Lung (tissue), 12 donors: Measurements from ENCODE around the gene FCN1. TPM values are rescaled to one million over a fixed set of nuclear protein-coding genes. Genes with fewer than 3 reads are reported as not detected.
A peak's percentile ranks its signal among the peaks of the same experiment; 100 is the strongest.

Experiments
- ATAC-seq: fragments of 200-7000 bp; cut with Tn5 transposase; one replicate; pipeline ENCODE4 v1.9.1; 2020; ENCODE audit warnings: moderate number of reproducible peaks; ENCODE audit not compliant: insufficient read depth, low FRiP score
- DNase-seq, 3 donors: peaks; one replicate each; pipeline ENCODE4 v3.0.0-alpha.2; 2013 to 2017
- H3K27ac ChIP-seq, 2 donors: one replicate each; pipeline ENCODE4 v1.5.1; 2013; ENCODE audit warnings: mild to moderate bottlenecking in 2 of 2, moderate library complexity in 2 of 2, control low read depth in 1 of 2, inconsistent platforms in 1 of 2, low read depth in 1 of 2, low read length in 1 of 2
- H3K27me3 ChIP-seq, 3 donors: one replicate each; pipeline ENCODE4 v1.5.1; 2013; ENCODE audit warnings: low read length in 2 of 3; ENCODE audit not compliant: control insufficient read depth in 3 of 3, insufficient read depth in 3 of 3
- H3K36me3 ChIP-seq, 4 donors: one replicate each; pipeline ENCODE4 v1.5.1; 2013; ENCODE audit warnings: low read length in 4 of 4, mild to moderate bottlenecking in 1 of 4, moderate library complexity in 1 of 4; ENCODE audit not compliant: control insufficient read depth in 4 of 4, insufficient read depth in 4 of 4
- H3K4me1 ChIP-seq, 5 donors: one replicate each; pipeline ENCODE4 v1.5.1; 2013; ENCODE audit warnings: low read length in 5 of 5, mild to moderate bottlenecking in 2 of 5, moderate library complexity in 1 of 5; ENCODE audit not compliant: control insufficient read depth in 5 of 5, insufficient read depth in 5 of 5
- H3K4me3 ChIP-seq: one replicate; pipeline ENCODE4 v1.5.1; 2013; ENCODE audit warnings: mild to moderate bottlenecking, control low read depth, moderate library complexity
- H3K9ac ChIP-seq, 2 donors: one replicate each; pipeline ENCODE4 v1.5.1; 2013; ENCODE audit warnings: low read length in 2 of 2, control low read depth in 1 of 2; ENCODE audit not compliant: insufficient read depth in 1 of 2
- H3K9me3 ChIP-seq, 4 donors: one replicate each; pipeline ENCODE4 v1.5.1; 2013; ENCODE audit warnings: low read length in 3 of 4, mild to moderate bottlenecking in 1 of 4, moderate library complexity in 1 of 4; ENCODE audit not compliant: control insufficient read depth in 4 of 4, insufficient read depth in 3 of 4
- WGBS, 2 donors: extraction: QIAGEN DNeasy Blood & Tissue Kit; methylation state at CpG; one replicate each; pipeline ENCODE4 v1.1.7; 2013; 5-methylcytosine and 5-hydroxymethylcytosine counted together
- polyA plus RNA-seq, 2 donors: library from polyadenylated mRNA; stranded (reverse); fragments of 200-250 nt; gene quantifications; one replicate each; pipeline ENCODE4 v1.2.1, GENCODE V29; 2013
- total RNA-seq, 2 donors: library from RNA; depleted of rRNA in 1 of 2; stranded (reverse); fragments of >200 nt in 1 of 2; gene quantifications; one replicate each; pipeline ENCODE4 v1.2.1, GENCODE V29; 2014 to 2021
- TF ChIP-seq, protein P1 (sequence below): IDR thresholded peaks from 2 replicates; pipeline ENCODE4 v1.5.1; 2012; ENCODE audit warnings: mild to moderate bottlenecking; ENCODE audit errors: control extremely low read depth, extremely low read depth
- donor health status: control.
- donor health status: control.
- donor health status: Bipolar disorder and iron deficiency.
- donor health status: healthy.
- donor health status: DM: yes; HTN: yes; CAD: no.

Gene FCN1
- total and polyA plus RNA-seq, 4 donors: 18.7 to 149 (median 48.2) TPM

DNA sequence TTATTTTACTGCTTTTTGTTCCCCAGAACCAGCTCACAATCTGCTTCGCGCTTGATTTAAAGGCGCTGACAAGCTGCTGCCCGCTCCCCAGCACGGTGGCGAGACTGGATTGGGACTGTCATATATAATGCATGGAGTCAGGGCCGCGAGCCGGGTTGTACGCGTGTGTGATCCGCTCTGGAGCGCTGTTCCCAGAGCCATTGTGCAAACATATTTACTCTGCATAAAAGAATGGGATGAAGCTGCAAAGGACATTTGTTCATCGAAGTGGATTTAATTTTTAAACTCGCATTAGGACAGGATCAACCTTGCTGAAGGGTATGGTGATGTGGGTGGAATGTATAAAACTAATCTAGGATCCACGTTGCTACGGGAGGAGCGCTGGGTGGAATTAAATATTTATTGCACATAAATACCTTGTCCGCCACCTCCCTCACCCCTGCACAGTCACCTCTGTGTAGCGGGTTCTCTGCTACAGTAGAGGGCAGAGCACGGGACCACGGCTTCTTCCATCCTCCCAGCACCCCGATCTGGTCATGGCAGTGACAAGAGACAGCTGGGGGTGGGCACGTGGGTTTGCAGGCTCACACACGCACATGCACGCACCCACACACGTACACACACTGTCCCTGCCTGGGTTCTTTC, 18.1 kb upstream of the FCN1 start:
- H3K9ac ChIP-seq: no peak overlapping the region
- DNase-seq: peak in 2 of 3 donors; percentile 27 to 41
- WGBS, 2 donors: 84 to 88% methylated on average over 27 of the region's 27 CpGs

DNA sequence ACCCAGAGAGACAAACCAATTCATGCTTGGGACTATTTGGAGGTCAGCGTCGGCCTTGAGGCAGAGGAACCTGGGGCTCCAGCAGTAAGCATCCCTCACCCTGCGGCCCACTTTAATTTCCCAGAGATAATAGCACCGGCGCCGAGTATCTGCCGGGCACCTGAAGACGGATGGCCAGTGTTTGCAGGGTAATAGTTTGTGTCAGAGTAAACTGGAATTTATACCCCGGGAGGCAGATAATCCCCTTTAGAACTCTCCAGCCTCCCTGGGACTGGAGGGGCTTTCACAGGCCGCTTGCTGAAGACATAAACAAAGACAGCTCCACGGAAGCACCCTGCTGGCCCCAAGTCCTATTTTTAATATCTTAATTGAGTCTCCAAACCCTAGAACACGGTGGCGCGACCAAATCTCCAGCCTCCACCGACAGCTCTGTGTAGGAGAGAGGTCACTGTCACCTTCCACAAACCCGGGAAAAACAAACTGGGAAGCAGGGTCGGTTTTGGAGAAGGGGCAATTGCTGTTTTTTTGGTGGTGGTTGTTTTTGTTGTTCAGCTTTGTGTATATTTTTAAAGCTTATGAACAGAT, 17.4 kb upstream of the FCN1 start:
- WGBS, 2 donors: 63 to 73% methylated on average over 17 of the region's 17 CpGs

More for the DNA sequence above, 18.1 kb upstream of the FCN1 start:
- H3K27ac ChIP-seq: no peak overlapping the region
- ATAC-seq: no peak
- H3K9me3 ChIP-seq: no peaks in the 10 kb centered on the region
- peaks cover 0 to 5% (median 0%) of the 10 kb centered on the region in 5 donors for H3K4me1 ChIP-seq
- H3K27me3 ChIP-seq: peaks cover 0 to 16% (median 0%) of the 10 kb centered on the region in 3 donors
- TF ChIP-seq, protein P1, sequence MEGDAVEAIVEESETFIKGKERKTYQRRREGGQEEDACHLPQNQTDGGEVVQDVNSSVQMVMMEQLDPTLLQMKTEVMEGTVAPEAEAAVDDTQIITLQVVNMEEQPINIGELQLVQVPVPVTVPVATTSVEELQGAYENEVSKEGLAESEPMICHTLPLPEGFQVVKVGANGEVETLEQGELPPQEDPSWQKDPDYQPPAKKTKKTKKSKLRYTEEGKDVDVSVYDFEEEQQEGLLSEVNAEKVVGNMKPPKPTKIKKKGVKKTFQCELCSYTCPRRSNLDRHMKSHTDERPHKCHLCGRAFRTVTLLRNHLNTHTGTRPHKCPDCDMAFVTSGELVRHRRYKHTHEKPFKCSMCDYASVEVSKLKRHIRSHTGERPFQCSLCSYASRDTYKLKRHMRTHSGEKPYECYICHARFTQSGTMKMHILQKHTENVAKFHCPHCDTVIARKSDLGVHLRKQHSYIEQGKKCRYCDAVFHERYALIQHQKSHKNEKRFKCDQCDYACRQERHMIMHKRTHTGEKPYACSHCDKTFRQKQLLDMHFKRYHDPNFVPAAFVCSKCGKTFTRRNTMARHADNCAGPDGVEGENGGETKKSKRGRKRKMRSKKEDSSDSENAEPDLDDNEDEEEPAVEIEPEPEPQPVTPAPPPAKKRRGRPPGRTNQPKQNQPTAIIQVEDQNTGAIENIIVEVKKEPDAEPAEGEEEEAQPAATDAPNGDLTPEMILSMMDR: no peak
- no peak overlapping the region for H3K4me3 ChIP-seq
- H3K36me3 ChIP-seq: no peaks in the 10 kb centered on the region

DNA sequence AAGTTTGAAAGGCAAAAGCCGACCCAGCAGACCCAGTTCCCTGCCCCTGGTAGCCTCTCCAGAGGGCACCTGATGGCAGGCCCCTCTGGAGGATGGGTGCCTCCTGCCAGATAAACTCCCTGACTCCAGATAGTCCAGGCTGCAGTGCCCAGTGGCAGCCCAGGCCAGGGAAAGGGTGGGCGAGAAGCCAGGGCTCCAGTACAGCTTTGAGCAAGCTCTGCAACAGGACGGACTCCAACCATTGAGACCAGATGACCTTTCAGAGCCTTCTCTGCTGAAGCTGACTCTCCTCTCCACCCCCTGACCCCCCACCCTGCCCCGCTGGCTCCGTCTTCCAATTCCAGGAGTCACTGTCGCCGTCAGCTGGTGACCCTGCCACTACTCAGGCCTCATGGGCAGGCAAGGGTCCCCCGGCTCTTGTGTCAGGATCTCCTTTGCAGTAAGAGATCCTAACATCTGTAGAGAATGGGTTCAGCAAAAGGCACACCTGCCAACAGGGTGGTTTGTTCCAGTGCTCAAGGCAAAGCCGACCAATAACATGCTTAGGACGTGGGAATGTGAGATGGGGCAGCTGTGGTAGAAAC, 15.5 kb upstream of the FCN1 start:
- no peak overlapping the region for H3K4me3 ChIP-seq
- no peaks in the 10 kb centered on the region for H3K9me3 ChIP-seq
- H3K27ac ChIP-seq: no peak overlapping the region
- 90 to 96% methylated on average over 10 of the region's 10 CpGs for WGBS, 2 donors
- peaks cover 0 to 16% (median 0%) of the 10 kb centered on the region in 3 donors for H3K27me3 ChIP-seq
- peaks cover 0 to 5% (median 0%) of the 10 kb centered on the region in 5 donors for H3K4me1 ChIP-seq
- ATAC-seq (no peak), DNase-seq (no peak)
- H3K36me3 ChIP-seq: no peaks in the 10 kb centered on the region
- H3K9ac ChIP-seq: no peak overlapping the region
- TF ChIP-seq, protein P1: no peak

More for the DNA sequence above, 17.4 kb upstream of the FCN1 start:
- Histone ChIP-seq H3K27ac (no peak overlapping the region), H3K36me3 (no peaks in the 10 kb centered on the region), H3K9ac (no peak overlapping the region), H3K4me3 (no peak overlapping the region), H3K4me1 (peaks cover 0 to 5% (median 0%) of the 10 kb centered on the region in 5 donors), H3K9me3 (no peaks in the 10 kb centered on the region), H3K27me3 (peaks cover 0 to 16% (median 0%) of the 10 kb centered on the region in 3 donors)
- no peak for DNase-seq
- ATAC-seq: no peak
- TF ChIP-seq, protein P1: no peak
